B cell (primary cell): ENCODE data around the gene TCEANC2. TPM values are rescaled to one million over a fixed set of nuclear protein-coding genes. Genes with fewer than 3 reads are reported as not detected.

Source experiments
- ATAC-seq: fragments of 200-7000 bp; cut with Tn5 transposase; one replicate; pipeline ENCODE4 v1.10.0; 2021; ENCODE audit warnings: low read depth, mild to moderate bottlenecking, moderate number of reproducible peaks, moderate library complexity
- CTCF ChIA-PET: fragments of 350-600 bp; sonication (Branson Sonifier 250); formaldehyde crosslinking; loops from one replicate; lab custom pipeline; 2021; ENCODE audit warnings: antibody characterized with exemption, inconsistent platforms; lab: Charles Lee
- POLR2A ChIA-PET: fragments of 350-600 bp; sonication (Branson Sonifier 250); formaldehyde crosslinking; loops from one replicate; lab custom pipeline; 2021; ENCODE audit warnings: antibody characterized with exemption; lab: Charles Lee
- DNase-seq: peaks from one replicate; pipeline ENCODE4 v3.0.0; 2013
- H2AFZ ChIP-seq: 2 replicates; pipeline ENCODE4 v1.6.1; 2012; ENCODE audit warnings: mild to moderate bottlenecking, low read depth, low read length; ENCODE audit not compliant: insufficient read depth, poor library complexity, severe bottlenecking
- H3K27ac ChIP-seq, 2 donors: 1 replicate in 1 of 2; 2 replicates in 1 of 2; pipeline ENCODE4 v1.5.1; 2012 to 2013; ENCODE audit warnings: low read length in 2 of 2, mild to moderate bottlenecking in 2 of 2, moderate library complexity in 1 of 2
- H3K27me3 ChIP-seq, 4 experiments: fragments of 200-600 bp in 1 of 4; sonication (generic) in 1 of 4; replicated peaks in 1 of 4; 1 replicate in 2 of 4; 2 replicates in 2 of 4; pipeline versions ENCODE4 v1.6.1 to v1.7.0; 2013 to 2016; ENCODE audit warnings: low read length in 3 of 4, mild to moderate bottlenecking in 2 of 4, mixed read lengths in 1 of 4, moderate library complexity in 1 of 4; ENCODE audit not compliant: insufficient read depth in 4 of 4, control insufficient read depth in 3 of 4; ENCODE audit errors: control extremely low read depth in 1 of 4
- H3K36me3 ChIP-seq, 2 experiments: replicated peaks in 1 of 2; 1 replicate in 1 of 2; 2 replicates in 1 of 2; pipeline versions ENCODE4 v1.6.1 to v1.7.1; 2013; ENCODE audit warnings: low read length in 1 of 2; ENCODE audit not compliant: insufficient read depth in 2 of 2, control insufficient read depth in 1 of 2; ENCODE audit errors: control extremely low read depth in 1 of 2, extremely low read depth in 1 of 2
- H3K4me1 ChIP-seq, 2 donors: fragments of 200-600 bp in 1 of 2; sonication (generic) in 1 of 2; 1 replicate in 1 of 2; 2 replicates in 1 of 2; pipeline versions ENCODE4 v1.5.1 to v1.6.1; 2013 to 2017; ENCODE audit warnings: low read length in 2 of 2; ENCODE audit not compliant: control insufficient read depth in 2 of 2, insufficient read depth in 2 of 2
- H3K4me2 ChIP-seq: replicated peaks from 2 replicates; pipeline ENCODE3; 2012; ENCODE audit warnings: mild to moderate bottlenecking, low read depth, low read length; ENCODE audit not compliant: poor library complexity, severe bottlenecking
- H3K4me3 ChIP-seq, 5 experiments: fragments of 200-600 bp in 1 of 5; sonication (generic) in 1 of 5; 1 replicate in 3 of 5; 2 replicates in 2 of 5; pipeline versions ENCODE4 v1.5.1 to v1.7.0; 2011 to 2016; ENCODE audit warnings: low read length in 4 of 5, mild to moderate bottlenecking in 4 of 5, low read depth in 2 of 5, control low read depth in 1 of 5, moderate library complexity in 1 of 5; ENCODE audit not compliant: insufficient read depth in 1 of 5; ENCODE audit errors: control extremely low read depth in 1 of 5, extremely low read depth in 1 of 5
- H3K79me2 ChIP-seq: fragments of 200-600 bp; sonication (generic); one replicate; pipeline ENCODE4 v1.6.0; 2016; ENCODE audit warnings: low read length; ENCODE audit not compliant: control insufficient read depth, insufficient read depth
- H3K9ac ChIP-seq: fragments of 200-600 bp; sonication (generic); 2 replicates; pipeline ENCODE4 v1.6.1; 2017; ENCODE audit warnings: mild to moderate bottlenecking, low read length, moderate library complexity
- H3K9me3 ChIP-seq, 3 donors: one replicate each; pipeline versions ENCODE4 v1.6.1 to v1.7.1; 2013; ENCODE audit warnings: low read length in 2 of 3; ENCODE audit not compliant: control insufficient read depth in 2 of 3, insufficient read depth in 1 of 3; ENCODE audit errors: control extremely low read depth in 1 of 3
- H4K20me1 ChIP-seq: 2 replicates; pipeline ENCODE4 v1.6.0; 2012; ENCODE audit warnings: mild to moderate bottlenecking, low read length; ENCODE audit not compliant: insufficient read depth, control insufficient read depth, poor library complexity, severe bottlenecking
- H3K27ac Mint-ChIP-seq: one replicate; pipeline ENCODE4 v1.8.0; 2021; ENCODE audit warnings: mixed read lengths
- H3K27me3 Mint-ChIP-seq: one replicate; pipeline ENCODE4 v1.8.0; 2021; ENCODE audit warnings: mixed read lengths
- H3K4me1 Mint-ChIP-seq: one replicate; pipeline ENCODE4 v1.8.0; 2021; ENCODE audit warnings: mixed read lengths
- H3K4me3 Mint-ChIP-seq: one replicate; pipeline ENCODE4 v1.8.0; 2021; ENCODE audit warnings: mixed read lengths
- H3K9me3 Mint-ChIP-seq: one replicate; pipeline ENCODE4 v1.8.0; 2022; ENCODE audit warnings: mixed read lengths; ENCODE audit not compliant: insufficient read depth
- CTCF ChIP-seq: fragments of 200-600 bp; IDR thresholded peaks from one replicate; pipeline ENCODE4 v1.8.0; 2022; ENCODE audit warnings: antibody characterized with exemption, mild to moderate bottlenecking
- EZH2 ChIP-seq: IDR thresholded peaks from 2 replicates; pipeline ENCODE4 v1.6.1; 2012; ENCODE audit warnings: borderline replicate concordance, low read depth, mild to moderate bottlenecking, moderate library complexity, low read length; ENCODE audit not compliant: insufficient read depth, poor library complexity, severe bottlenecking
- WGBS: methylation state at CpG from one replicate; pipeline ENCODE4 v1.1.5; 2013; ENCODE audit warnings: missing lambda C conversion rate; ENCODE audit not compliant: insufficient coverage; 5-methylcytosine and 5-hydroxymethylcytosine counted together
- intact Hi-C: fragments of 100-400 bp; cut with micrococcal nuclease; formaldehyde crosslinking; loops from one replicate; pipeline ENCODE4 v1.10.0; 2022
- polyA plus RNA-seq: library from polyadenylated mRNA; depleted of rRNA; stranded (reverse); fragments of >200 nt; gene quantifications from 2 replicates; pipeline ENCODE4 v1.2.3, GENCODE V29; 2012
- total RNA-seq, 2 donors: library from RNA; stranded (reverse); fragments of 120-200 nt in 1 of 2; gene quantifications; 1 replicate in 1 of 2; 2 replicates in 1 of 2; pipeline versions ENCODE4 v1.2.3 to v1.2.4, GENCODE V29; 2013 to 2022

The TCEANC2 gene
- total and polyA plus RNA-seq, 2 donors (not counting 1 experiment from before 2014, with no cell fraction given) = 8.0 to 15.9 TPM

GRCh38 chr1:54004481-54005049, 48.8 kb upstream of the TCEANC2 start:
- Mint-ChIP-seq H3K27me3 (peaks cover 19% of the 10 kb centered on the region), H3K4me3 (no peak overlapping the region), H3K9me3 (no peaks in the 10 kb centered on the region), H3K27ac (no peak overlapping the region), H3K4me1 (no peaks in the 10 kb centered on the region)
- Histone ChIP-seq H3K27me3 (no peaks in the 10 kb centered on the region), H4K20me1 (no peaks in the 10 kb centered on the region), H3K4me3 (no peak overlapping the region), H3K9me3 (peaks cover 0 to 12% (median 0%) of the 10 kb centered on the region in 3 donors), H3K4me2 (no peak overlapping the region), H3K9ac (no peak overlapping the region), H3K27ac (no peak overlapping the region), H3K79me2 (no peaks in the 10 kb centered on the region), H3K36me3 (no peaks in the 10 kb centered on the region), H3K4me1 (no peaks in the 10 kb centered on the region), H2AFZ (no peak overlapping the region)
- DNase-seq = no peak
- POLR2A ChIA-PET = no interaction called here
- CTCF ChIA-PET = no interaction called here
- WGBS = 94% methylated on average over 26 of the region's 27 CpGs
- intact Hi-C loops = no loop called here
- TF ChIP-seq CTCF (no peak), EZH2 (no peak)
- no peak for ATAC-seq

- CTCF ChIA-PET = no interaction called here
- Histone ChIP-seq H3K27ac (no peak overlapping the region), H3K4me2 (no peak overlapping the region), H3K9ac (no peak overlapping the region), H3K4me3 (no peak overlapping the region), H3K4me1 (no peaks in the 10 kb centered on the region), H4K20me1 (no peaks in the 10 kb centered on the region), H3K27me3 (no peaks in the 10 kb centered on the region), H3K79me2 (no peaks in the 10 kb centered on the region), H2AFZ (no peak overlapping the region), H3K36me3 (no peaks in the 10 kb centered on the region), H3K9me3 (peaks cover 0 to 12% (median 0%) of the 10 kb centered on the region in 3 donors)
- Mint-ChIP-seq H3K4me3 (no peak overlapping the region), H3K27ac (no peak overlapping the region), H3K27me3 (peaks cover 28% of the 10 kb centered on the region), H3K4me1 (no peaks in the 10 kb centered on the region), H3K9me3 (no peaks in the 10 kb centered on the region)
- POLR2A ChIA-PET = no interaction called here
- intact Hi-C loops = no loop called here
- ATAC-seq (no peak), DNase-seq (no peak)
- WGBS = 82% methylated on average over 2 of the region's 4 CpGs
- no peak for TF ChIP-seq CTCF
- TF ChIP-seq EZH2 = no peak
These were observed 46.9 kb upstream of the TCEANC2 start for GRCh38 chr1:54006508-54006907.
